Activated CD4-positive, alpha-beta T cell treated with anti-CD3 and anti-CD28 coated beads, Interleukin-2, amount 50 U/mL, for 4 hours (primary cell): ENCODE measurements around the gene PTPN5.
"Not testable (repeated sequence)": the region's sequence is repeated elsewhere in the genome, so short reads cannot be mapped to it uniquely, and the experiment has no call there.

Source experiments
- DNase-seq, 2 experiments: peaks; one replicate each; pipeline ENCODE4 v3.0.0-alpha.2; 2020

The PTPN5 gene

DNA sequence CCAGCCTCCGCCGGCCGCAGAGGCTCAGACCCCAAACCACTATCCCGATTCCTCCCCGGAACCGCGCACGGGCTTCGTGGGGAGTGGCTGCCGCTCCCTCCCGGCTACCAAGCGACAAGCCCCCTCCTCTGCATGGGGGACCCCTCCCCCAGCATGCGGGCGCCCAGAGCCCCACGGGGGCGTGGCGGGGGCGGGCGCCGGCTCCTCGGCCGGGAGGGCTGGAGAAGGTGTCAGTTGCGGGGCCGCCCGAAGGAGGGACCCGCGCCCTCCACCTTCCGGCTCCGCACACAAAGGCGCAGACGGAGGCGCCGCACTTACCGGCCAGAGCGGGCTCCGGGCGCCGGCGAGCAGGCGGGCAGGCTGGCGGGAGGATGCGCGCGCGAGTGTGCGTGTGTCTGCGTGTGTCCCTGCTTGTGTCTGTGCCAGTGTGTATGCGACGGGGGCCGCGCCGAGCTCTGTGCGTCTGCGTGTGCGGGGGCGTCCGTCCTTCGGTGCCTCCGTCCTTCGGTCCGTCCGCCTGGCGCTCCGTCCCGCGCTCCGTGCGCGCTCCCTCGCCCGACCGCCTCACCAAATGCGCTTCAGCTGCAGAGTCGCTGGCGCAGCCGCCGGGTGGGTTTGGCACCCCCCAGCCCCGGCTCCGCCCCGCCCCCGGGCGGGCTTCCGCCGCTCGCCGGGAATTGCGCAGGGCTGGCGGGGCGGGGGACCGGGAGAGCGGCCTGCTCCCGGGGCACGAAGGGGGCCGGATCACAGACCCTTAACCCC lies at the start of gene PTPN5:
PTPN5 (minus strand) TSS at position 592 of the 762 bp plus-strand sequence. CDS start 19,840 bp downstream, outside the sequence.
- no peak for DNase-seq

DNA sequence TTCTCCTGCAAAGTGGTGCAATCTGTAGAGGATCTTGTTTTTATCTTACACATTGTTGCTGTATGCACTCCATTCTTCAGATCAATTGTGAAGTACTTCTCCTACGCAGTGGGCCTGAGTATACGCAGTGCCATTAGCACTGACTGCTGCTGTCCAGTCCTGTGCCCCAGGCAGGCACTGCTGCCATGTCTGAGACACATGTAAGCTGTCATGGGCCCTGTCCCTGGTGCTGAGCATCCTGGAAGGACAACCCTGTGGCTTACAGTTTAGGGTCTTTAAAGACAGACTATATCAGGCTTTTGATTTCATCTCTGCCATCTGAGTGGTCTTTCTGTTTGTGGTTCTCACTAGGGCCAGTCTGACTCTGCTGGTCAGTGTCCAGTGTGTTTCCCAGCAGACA lies 44.8 kb upstream of the PTPN5 start:
- no peak for DNase-seq

DNA sequence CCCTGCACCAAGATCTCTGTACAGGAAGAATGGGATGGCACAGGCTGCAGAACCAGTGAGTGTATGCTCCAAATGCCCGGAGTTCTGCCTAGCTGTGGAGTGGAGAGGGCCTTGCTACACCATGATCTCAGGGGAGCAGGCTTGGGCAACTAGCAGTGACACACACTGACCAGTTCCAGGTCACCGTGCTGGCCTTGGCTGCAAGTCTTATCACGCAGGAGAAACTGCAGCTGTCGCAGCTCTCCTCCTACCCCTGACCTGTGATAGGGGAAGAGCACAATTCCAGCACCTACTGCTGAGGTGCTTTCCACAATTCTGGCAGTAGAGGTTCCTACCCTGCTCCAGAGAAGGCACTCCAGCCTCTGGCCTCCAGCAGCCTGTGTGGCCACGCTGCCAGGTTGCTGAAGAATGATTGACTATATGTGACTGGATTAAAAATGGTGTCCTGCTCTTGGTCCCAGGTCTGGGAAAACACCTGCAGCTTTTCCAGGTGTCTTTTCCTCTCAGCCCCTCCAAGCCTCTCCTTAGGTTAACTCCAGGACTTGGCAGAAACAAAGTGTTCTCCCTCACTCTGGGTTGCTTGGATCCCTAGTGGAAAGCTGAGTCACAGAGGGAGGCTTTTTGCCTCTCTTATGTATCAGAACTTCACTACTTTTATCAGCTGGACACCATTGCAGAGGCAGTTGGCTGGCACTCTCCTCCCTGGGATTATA lies 43.3 kb upstream of the PTPN5 start:
- DNase-seq = no peak

DNA sequence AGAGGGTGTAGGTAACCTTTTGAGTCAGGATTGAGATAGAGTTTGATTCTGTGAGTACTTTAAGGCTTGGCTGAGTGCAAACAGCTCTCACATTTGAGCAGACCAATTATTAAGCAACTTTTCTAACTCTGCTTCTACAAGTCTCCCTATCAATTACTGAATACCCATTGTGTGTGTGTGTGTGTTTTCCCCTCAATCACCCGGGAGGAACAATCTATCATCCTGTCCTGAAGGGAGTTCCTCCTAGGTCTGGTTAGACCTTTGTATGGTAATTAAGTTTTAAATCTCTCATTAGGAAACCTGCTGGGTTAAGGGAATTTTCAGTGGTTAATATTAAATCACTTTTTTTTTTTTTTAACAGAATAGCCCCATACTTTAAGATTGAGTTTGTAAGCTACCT lies 28.6 kb upstream of the PTPN5 start:
- not testable (repeated sequence) for DNase-seq

DNA sequence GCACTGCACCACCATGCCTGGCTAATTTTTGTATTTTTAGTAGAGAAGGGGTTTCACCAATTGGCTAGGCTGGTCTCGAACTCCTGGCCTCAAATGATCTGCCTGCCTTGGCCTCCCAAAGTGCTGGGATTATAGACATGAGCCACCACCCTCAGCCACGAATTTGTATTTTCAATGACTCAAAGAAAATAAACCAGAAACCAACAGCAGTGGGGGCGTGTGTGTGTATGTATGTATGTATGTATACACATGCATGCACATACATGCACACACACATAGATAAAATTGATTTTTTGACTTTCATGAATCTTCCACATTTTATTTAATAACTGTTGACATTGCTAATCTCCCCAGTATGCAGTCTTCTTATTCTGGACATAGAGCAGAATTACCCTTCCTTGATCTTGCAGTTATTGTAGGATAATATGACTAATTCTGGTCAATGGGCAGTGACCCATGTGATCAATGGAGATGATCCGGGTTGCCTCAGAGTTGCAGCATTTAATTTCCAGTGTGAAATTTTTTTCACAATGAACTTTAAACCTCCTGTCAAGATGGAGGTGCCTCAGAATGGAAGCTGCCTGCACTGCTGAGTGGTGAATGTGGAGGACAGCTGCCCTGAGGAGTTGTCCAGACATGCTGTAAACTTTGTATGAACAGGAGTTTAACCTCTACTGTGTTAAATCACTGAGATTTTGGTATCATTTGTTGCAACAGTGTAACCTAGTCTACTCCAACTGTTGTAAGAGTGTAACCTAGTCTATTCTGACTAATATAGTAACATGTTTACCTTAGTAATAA lies 12.8 kb upstream of the PTPN5 start:
- no peak for DNase-seq

DNA sequence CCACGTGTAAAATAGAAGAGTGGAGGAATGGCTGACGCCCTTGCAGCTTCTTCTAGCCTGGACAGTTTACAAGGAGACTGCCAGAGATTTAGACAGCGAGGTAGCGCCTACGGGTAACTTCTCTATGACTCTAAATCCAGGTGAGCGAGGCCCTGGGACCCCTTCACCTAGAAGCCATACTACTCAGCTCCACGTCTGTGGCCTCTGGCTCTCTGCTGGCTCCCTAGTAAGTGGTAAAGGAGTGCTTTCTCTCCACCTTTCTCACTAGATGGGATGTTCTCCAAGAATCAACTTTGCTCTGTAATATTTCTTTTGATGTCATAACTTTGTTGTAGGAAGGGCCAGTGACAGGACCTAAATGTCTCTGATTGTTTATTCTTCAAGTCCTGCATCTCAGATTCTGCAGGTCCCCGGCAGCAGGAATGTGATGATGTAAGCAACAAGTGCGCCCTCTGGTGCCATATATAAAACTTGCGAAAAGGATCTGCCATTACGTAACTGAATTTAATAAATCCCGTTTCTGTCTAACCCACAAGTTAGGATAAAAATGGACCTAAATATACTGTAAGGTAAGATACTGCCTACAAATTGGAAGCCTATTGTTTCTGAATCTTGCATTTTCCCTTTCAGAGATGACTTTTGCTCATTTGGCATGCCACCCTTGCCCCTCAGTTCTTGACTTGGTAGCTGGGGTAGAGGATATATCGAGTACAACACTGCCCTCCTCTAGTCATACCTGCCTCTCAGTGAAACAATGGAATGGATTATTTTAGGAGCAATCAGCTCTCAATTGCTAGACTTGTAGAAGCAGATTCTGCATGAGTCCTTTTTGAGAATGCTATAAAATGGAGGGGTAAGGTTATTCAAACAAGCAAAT lies 11.0 kb upstream of the PTPN5 start:
- DNase-seq = peak; percentile 15 to 28

DNA sequence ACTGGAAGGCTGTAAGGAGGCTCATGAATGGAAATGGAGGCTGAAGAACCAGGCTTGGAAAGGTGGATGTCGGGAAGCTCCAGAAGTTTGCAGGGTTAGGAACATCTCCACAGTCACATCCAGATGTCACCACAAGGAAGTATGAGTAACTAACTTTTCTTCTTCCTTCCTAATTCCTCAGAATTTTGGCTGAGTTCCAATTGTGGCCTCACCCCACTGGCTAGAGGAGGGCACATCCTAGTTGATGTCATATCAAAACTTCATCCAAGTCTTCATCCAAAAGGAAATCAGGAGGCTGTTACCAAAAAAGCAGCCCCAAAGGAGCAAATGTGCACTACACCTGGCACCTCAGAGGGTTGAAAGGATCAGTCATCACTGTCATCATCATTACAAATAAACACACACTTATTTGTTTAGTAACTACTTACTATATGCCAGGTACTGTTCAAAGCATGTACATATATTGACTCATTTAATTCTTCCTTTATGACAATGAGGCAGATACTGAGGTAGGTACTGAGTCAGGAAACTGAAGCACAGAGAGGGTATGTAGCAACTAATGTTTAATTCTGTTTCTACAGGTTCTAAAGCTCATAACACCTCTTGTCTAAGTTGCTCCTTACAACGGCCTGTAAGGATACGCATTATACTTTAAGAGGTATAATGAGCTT lies 7.3 kb upstream of the PTPN5 start:
- DNase-seq = no peak

DNA sequence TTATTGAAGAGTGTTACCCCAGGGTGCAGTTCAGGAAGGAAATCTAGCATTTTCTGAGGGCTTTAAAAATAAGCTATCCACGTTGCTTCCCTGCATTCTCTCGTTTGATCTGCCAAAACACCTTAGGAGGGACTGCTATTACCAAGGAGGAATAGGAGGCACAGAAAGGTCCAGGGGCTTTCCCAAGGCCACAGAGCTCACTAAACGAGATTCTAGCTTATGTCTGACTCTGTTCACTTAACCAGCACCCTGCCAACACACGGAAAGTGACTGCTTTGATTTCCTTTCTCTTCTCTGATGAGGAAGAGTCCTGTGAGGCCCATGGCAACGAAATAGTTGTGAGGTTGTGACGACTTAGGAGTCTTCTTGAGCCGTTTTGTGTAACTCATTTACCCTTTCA lies 3.4 kb upstream of the PTPN5 start:
- DNase-seq = no peak

DNA sequence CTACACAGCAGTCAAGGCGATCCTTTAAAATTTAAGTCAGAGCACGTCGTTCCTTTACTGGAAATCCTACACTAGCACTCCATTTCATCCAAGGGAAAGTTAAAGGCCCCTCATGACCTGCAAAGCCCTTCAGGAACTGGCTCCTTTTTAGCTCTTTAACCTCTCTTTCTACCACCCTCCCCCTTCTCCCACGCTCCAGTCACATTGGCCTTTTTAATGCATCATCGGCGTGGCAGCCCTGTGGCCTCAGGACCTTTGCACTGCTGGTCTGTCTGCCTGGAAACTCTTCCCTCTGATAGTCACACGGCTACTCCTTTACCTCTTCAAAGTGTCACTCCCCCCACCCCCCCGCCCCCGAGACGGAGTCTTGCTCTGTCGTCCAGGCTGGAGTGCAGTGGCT lies 1.2 kb upstream of the PTPN5 start:
- no peak for DNase-seq

DNA sequence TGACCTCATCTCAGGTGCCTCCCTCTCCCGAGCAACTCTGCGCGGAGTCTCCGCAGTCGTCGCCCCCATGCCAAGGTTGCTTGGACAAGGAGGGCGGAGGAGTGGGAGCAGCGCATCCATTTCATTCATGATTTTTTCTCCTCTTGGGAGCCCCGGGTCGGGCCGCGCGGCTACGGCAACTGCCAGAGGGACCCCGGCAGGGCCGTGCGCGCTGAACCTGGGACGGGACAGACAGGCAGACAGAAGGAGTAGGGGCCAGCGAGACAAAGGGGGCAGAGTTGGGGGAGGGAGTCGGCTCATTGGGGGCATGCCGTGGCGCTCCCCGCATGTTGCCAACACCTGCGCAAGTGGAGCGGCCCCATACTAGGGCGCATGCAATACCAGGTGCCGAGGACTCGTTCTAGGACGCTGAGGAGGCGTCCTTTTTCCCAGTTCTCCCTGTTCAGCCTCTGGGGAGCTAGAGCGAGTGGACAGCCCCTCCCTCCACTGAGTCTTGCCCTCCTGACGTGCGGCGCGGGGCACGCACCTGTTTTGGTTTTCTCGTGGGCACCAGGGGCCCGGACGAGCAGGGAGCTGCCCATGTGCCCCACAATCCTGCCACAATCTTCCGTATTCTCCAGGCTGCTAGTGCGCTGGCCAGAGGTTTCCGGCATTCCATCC lies 501 bp upstream of the PTPN5 start:
- DNase-seq = no peak

DNA sequence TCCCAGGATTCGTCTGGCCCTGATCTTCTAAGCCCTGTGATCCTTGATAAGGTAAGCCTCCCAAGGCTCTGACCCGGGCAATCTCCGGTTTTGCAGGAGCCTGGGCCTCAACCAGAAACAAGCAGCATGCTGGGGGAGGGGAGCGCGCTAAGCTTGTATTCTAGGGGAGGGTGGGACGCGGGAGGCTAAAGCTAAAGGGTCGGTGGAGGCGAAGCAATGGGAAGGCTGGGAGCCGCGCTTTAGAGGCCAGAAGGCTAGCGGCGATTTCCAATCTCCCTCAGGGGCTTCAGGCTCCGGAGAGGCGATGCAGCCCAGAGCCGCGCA lies 753 bp downstream of the PTPN5 start:
- no peak for DNase-seq

DNA sequence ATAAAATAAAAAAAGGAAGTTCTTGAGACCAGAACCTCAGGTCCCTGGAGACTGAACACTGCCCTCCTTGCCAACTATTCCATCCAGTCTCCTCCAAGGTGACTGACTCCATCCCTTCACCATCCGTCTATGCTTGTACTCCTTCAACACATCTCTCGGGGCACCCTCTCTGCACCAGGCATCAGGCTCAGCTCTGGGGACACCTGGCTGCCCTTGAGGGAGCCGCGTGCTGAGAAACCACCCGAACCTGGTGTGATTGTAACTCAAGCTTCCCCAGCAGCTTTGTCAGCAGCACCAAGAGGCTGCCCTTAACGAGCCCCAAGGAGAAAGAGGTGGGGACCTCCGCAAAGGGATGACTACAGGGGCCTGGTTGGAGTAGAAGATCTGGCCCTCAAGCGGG lies 1.7 kb downstream of the PTPN5 start:
- DNase-seq = no peak

DNA sequence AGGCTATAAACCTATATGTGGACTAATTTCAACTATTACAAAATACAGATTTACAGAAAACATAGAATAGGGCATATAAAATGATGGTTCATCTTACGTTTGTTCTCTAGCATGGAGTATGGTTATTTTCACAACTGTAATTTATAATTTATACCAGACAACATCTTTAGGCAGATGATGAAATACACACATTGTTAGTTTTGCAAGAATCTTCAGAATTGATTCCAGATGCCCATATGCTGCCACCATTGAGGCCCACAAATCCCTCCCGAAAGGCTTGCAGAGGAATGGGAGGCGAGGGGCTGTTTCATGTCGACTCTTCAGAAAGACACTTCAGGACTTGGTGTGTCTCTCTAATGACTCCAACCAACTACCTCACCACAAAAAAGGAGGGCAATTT lies 6.2 kb downstream of the PTPN5 start:
- DNase-seq = no peak

DNA sequence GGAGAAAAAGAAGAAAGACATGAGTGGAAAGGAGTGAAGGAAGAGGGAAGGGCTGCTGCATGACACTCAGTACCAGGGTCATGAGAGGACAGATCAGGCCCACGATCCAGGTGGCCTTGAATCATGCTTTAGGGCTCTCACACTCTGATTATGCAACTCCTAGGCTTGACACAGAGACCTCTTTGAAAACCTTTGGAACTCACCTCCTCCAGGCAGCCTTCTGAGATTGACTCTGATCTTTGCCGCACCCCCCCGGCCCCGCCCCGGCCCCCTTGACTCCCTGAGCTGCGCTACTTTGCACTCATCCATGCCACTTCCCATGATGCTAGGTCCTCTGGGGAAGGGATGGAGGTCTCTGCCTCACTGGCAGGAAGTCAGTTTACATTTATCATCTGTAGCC lies 10.7 kb downstream of the PTPN5 start:
- DNase-seq = no peak

DNA sequence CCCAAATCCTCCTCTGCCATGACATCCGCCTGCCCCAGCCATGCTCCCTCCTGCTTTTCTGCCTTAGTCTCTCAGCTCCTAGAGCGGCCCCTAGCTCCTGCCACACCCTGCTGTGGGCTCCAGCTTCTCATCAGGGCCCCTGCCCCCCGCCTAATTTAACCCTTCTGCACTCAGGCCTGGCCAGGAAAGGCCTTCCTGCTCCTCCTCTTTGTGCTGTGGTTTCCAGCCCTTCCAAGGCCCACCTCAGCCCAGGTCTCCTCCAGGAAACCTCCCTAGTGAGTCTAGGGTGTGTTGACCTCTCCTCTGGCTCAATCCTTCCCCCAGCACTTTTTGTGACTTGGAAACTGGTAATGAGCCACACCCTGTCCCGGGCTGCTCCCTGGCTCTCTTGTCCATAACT lies 11.3 kb downstream of the PTPN5 start:
- DNase-seq = no peak

DNA sequence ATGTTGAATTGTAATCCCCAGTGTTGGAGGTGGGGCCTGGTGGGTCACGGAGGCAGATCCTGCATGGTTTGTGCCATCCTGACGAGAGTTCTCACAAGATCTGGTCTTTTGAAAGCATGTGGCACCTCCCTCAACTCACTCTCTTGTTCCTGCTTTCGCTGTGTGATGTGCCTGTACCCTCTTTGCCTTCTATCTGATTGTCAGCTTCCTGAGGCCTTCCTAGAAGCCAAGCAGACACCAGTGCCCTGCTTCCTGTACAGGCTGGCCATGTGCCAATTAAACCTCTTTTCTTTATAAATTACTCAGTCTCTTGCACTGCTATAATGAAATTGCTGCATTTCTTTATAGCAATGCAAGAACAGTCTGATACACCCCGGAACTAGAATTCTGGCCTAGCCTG lies 13.1 kb downstream of the PTPN5 start:
- DNase-seq = no peak

DNA sequence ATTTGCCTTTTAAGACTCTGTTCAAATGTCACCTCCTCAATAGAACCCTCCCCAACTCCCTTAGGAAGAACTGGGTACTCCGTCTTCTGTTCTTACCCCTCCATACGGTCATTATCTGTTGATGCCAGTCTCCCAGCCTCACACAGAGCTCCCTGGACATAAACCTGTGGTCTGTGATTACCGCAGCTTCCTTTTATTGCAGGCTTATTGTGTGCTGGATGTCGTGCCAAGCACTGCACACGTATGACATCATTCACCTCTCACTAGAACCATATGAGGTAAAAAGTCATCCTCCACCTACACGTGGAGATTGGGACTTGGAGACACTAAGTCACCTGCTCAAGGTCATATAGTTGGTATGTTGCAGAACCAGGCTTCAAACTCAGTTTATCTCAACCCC lies 15.3 kb downstream of the PTPN5 start:
- no peak for DNase-seq

DNA sequence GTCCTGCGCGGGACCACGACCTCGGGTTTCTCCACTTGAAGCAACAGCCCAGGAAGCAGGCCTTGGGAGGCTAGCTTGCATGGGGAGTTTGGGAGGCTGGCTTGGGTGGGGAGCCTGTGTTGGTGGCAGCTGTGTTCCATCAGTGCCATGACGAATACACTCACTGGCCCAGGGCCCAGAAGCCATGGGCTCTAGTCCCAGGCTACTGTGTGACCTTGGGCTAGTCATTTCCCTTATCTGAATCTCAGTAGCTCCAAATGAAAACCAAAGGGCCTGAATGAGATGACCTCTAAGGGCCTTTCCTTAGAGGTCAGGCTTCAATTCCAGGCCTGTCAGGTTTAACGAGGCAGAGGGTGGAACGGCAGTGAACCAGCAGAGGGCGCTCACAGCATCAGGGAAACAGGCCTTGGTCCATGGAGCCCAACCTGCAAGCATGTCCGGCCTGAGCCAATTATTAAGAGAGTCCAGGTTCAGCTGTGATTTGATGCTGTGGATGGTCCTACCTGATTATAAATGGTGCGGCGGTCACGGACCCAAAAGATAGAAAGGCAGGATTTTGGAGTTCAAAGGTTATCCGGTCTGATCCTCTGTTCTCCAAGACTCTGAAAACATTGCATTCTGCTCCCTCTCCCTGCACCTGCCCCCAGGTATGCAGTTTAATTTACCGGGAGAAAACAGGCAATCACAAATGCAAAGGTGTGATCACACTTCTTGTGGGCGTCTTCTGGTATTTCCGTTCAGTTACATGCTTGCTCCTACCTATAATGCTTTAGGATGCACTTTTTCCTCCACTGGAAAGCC lies 15.9 kb downstream of the PTPN5 start:
- DNase-seq = peak; percentile 4 to 16

DNA sequence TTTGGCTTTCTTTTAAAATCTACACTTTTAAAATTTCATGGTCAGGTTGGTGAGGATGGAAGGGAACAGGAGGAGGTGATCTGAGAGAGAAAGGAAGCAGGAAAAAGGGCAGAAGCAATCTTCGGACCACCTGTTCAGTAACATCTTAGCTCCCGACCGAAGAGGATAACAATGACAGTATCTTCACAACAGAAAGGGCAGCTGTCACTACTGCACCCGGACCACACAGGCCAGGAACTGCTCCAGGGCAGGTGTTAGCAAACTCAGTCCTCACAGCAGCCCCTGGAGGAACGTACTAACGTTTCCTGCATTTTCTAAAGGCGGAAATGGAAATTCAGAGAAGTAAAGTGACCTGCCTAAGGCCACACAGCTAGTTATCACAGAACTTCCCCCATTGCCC lies 16.8 kb downstream of the PTPN5 start:
- no peak for DNase-seq

DNA sequence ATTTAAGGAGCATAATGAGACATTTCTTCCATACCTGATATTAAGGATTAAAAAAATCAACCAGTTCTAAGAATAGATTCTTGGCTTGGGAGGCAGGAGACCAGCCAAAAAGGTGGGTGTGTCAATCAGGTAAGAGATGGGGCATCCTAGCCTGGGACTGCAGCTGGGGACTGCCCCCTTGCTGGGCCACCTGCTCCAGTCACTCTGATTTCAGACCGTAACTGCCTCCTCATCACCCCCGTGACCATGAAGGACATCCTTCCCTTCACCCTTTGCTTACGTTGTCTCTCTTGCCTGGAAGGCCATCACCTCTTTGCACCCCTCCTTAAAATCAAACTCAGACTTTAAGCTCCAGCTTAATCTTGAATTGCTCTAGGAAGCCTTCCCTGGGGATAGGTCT lies 17.9 kb downstream of the PTPN5 start:
- DNase-seq = no peak

DNA sequence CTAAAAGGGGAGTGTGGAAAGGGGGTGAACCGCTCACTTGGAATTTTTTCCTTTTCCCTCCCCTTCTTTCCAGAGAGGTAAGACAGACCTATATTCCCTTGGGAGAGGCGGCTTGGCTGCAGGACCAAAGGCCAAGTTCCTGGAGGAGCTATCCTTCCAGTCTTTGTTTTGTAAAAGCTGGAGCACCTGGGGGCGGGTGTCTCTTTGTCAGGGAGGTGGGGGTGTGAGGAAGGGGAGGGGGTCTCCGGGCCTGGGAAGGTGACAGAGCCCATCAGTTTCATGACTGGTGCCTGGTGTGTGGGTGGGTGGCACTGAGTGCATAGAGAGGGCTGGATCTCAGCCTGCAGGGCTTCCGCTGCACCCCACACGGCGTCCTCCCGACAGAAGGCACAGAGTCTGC lies 18.5 kb downstream of the PTPN5 start:
- no peak for DNase-seq
